Body of pancreas (tissue), 4 donors: ENCODE results near the gene SGMS1. TPM values are rescaled to one million over a fixed set of nuclear protein-coding genes. Genes with fewer than 3 reads are reported as not detected.

Experiments used
- ATAC-seq: fragments of 150-250 bp; one replicate; pipeline ENCODE4 v1.9.1; 2016
- DNase-seq, 4 donors: peaks; one replicate each; pipeline ENCODE4 v3.0.0-alpha.2; 2019
- H3K27ac ChIP-seq, 4 donors: fragments of 200-600 bp; sonication (generic); 1 replicate in 3 of 4; 2 replicates in 1 of 4; pipeline versions ENCODE4 v1.5.1 to v1.6.1; 2016 to 2019; ENCODE audit warnings: mild to moderate bottlenecking in 1 of 4, mixed read lengths in 1 of 4, moderate library complexity in 1 of 4
- H3K27me3 ChIP-seq, 2 donors: fragments of 200-600 bp; sonication (generic); one replicate each; pipeline ENCODE4 v1.6.0; 2016; ENCODE audit warnings: mild to moderate bottlenecking in 1 of 2
- H3K36me3 ChIP-seq, 2 donors: fragments of 200-600 bp; sonication (generic); replicated peaks in 1 of 2; 2 replicates each; pipeline ENCODE4 v1.5.1; 2016; ENCODE audit warnings: low read depth in 2 of 2; ENCODE audit not compliant: insufficient read depth in 1 of 2
- H3K4me1 ChIP-seq: fragments of 200-600 bp; sonication (generic); one replicate; pipeline ENCODE4 v1.6.0; 2016
- H3K4me3 ChIP-seq, 2 donors: fragments of 200-600 bp; sonication (generic); 1 replicate in 1 of 2; 2 replicates in 1 of 2; pipeline ENCODE4 v1.5.1; 2016 to 2019
- H3K9me3 ChIP-seq, 3 donors: fragments of 200-600 bp; sonication (generic); 1 replicate in 2 of 3; 2 replicates in 1 of 3; pipeline ENCODE4 v1.5.1; 2016
- POLR2A ChIP-seq, 3 donors: fragments of 450-650 bp; IDR thresholded peaks; one replicate each; pipeline ENCODE4 v1.6.1; 2016; ENCODE audit warnings: antibody characterized with exemption in 3 of 3, mild to moderate bottlenecking in 2 of 3
- WGBS, 2 donors: methylation state at CpG; one replicate each; pipeline ENCODE4 v1.1.5; 2017; 5-methylcytosine and 5-hydroxymethylcytosine counted together
- intact Hi-C: fragments of 100-400 bp; cut with DNase I; formaldehyde crosslinking; loops from one replicate; pipeline ENCODE4 v1.15.1; 2023
- total RNA-seq, 2 donors: library from RNA; depleted of rRNA; stranded (reverse); fragments of >200 nt; gene quantifications; one replicate each; pipeline ENCODE4 v1.1.0, GENCODE V29; 2016
- TF ChIP-seq, protein P1 (sequence below), 7 experiments: fragments of 450-650 bp in 4 of 7; fragments of 200-600 bp in 3 of 7; sonication (generic) in 3 of 7; IDR thresholded peaks; one replicate each; pipeline ENCODE4 v1.5.1; 2016 to 2019; ENCODE audit warnings: antibody characterized with exemption in 7 of 7

The SGMS1 gene
- total RNA-seq, 2 donors from 2014 or later, result 46.2 to 68.9 TPM

- peak overlapping the region in 2 of 4 donors; percentile 48 to 59 for H3K27ac ChIP-seq
- DNase-seq, result no peak
- peaks cover 98% of the 10 kb centered on the region for H3K4me1 ChIP-seq
- no peaks in the 10 kb centered on the region for H3K36me3 ChIP-seq
- ATAC-seq, result no peak
- H3K4me3 ChIP-seq, result no peak overlapping the region
- no peaks in the 10 kb centered on the region for H3K9me3 ChIP-seq
- TF ChIP-seq, protein P1, sequence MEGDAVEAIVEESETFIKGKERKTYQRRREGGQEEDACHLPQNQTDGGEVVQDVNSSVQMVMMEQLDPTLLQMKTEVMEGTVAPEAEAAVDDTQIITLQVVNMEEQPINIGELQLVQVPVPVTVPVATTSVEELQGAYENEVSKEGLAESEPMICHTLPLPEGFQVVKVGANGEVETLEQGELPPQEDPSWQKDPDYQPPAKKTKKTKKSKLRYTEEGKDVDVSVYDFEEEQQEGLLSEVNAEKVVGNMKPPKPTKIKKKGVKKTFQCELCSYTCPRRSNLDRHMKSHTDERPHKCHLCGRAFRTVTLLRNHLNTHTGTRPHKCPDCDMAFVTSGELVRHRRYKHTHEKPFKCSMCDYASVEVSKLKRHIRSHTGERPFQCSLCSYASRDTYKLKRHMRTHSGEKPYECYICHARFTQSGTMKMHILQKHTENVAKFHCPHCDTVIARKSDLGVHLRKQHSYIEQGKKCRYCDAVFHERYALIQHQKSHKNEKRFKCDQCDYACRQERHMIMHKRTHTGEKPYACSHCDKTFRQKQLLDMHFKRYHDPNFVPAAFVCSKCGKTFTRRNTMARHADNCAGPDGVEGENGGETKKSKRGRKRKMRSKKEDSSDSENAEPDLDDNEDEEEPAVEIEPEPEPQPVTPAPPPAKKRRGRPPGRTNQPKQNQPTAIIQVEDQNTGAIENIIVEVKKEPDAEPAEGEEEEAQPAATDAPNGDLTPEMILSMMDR (IDR thresholded peaks at IDR 0.05), result no peak
- TF ChIP-seq POLR2A (IDR thresholded peaks at IDR 0.05), result no peak
- WGBS, 2 donors, result 58 to 75% methylated on average over 1 of the region's 1 CpG
- intact Hi-C loops, result no loop called here
- no peaks in the 10 kb centered on the region for H3K27me3 ChIP-seq
Measured at GRCh38 chr10:50601974-50602373, 21.8 kb downstream of the SGMS1 start.

DNA sequence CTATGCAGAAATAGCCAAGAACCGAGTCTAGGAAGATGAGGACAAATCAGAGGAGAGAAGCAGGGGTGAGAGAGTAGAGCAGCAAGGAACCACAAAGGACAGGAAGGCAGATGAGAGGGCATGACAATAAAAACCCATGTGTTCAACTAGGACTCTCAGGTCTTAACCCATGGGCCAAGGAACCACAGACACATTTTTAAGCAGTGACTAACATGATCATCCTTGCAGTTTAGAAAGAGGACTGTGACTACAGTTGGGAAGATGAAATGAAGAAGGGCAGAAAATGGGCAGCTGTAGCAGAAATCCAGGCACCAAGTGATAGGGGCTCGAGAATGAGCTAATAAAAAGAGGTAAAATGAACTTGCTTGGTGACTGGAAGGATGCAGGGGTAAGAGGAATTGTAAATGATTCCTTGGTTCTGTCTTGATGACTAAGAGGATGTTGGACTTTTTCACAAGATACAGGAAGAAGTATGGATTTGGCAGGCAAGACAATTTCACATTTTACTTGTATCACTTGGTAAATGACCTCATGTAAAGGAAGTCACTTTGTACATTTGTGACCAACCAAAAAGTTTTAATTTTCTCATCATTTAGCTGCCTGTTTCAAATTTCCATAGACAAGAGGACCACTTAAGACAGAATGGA, 22.8 kb downstream of the SGMS1 start:
- Histone ChIP-seq H3K9me3 (no peaks in the 10 kb centered on the region), H3K27me3 (no peaks in the 10 kb centered on the region), H3K4me3 (no peak overlapping the region), H3K27ac (peak overlapping the region in 1 of 4 donors; percentile 16), H3K4me1 (peaks cover 98% of the 10 kb centered on the region), H3K36me3 (no peaks in the 10 kb centered on the region)
- no peak for DNase-seq
- WGBS, 2 donors, result 56 to 58% methylated on average over 2 of the region's 2 CpGs
- TF ChIP-seq POLR2A (IDR thresholded peaks at IDR 0.05), result no peak
- TF ChIP-seq, protein P1 (IDR thresholded peaks at IDR 0.05), result no peak
- ATAC-seq, result no peak
- intact Hi-C loops, result no loop called here

DNA sequence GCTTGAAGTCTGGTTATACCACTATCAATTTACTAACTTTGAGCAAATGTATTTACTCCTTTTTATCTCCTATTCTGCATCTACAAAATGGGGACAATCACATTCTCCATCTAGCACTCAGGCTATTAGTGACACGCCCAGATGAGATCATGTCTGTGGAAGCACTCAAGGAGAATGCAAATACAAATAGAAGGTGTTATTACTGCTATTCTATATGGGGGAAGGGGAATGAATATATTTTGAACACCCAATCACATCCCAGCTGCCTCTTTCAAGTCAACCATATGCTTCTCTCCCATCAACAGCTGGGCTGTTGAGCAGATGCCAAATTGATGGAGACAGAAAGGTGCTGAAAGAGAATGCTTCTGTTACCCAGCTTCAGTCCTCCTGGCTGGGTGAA, 23.5 kb downstream of the SGMS1 start:
- intact Hi-C loops, result no loop called here
- no peak for TF ChIP-seq POLR2A (IDR thresholded peaks at IDR 0.05)
- TF ChIP-seq, protein P1 (IDR thresholded peaks at IDR 0.05), result no peak
- no peak for ATAC-seq
- no peaks in the 10 kb centered on the region for H3K36me3 ChIP-seq
- H3K4me1 ChIP-seq, result peaks cover 98% of the 10 kb centered on the region
- DNase-seq, result peak in 1 of 4 donors; percentile 37
- WGBS, 2 donors, result 83 to 88% methylated on average over 1 of the region's 1 CpG
- no peaks in the 10 kb centered on the region for H3K27me3 ChIP-seq
- no peak overlapping the region for H3K4me3 ChIP-seq
- H3K27ac ChIP-seq, result no peak overlapping the region
- H3K9me3 ChIP-seq, result no peaks in the 10 kb centered on the region

DNA sequence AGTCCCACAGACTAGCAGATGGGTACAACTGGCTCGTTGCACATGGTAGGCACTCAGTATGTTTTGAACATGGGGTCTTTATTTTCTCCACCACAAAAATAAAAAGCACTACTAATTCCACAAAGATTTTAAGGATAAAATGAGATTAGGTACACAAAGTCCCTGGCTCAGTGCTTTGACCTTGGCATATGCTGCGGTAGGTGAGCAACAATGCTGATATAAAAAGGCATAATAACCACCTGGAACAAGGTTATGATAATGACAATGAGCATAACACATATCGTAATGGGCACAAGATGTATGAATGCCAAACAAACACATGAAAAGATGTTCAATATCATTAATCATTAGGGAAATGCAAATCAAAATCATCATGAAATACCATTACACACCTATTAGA, 26.9 kb downstream of the SGMS1 start:
- Histone ChIP-seq H3K9me3 (no peaks in the 10 kb centered on the region), H3K4me3 (no peak overlapping the region), H3K36me3 (no peaks in the 10 kb centered on the region), H3K27ac (peak overlapping the region; percentile 65 to 76 (median 73)), H3K27me3 (no peaks in the 10 kb centered on the region), H3K4me1 (peaks cover 72% of the 10 kb centered on the region)
- WGBS, 2 donors, result 27 to 32% methylated on average over 3 of the region's 3 CpGs
- intact Hi-C loops, result no loop called here
- ATAC-seq (peak; percentile 60), DNase-seq (peak in 1 of 4 donors; percentile 48)
- TF ChIP-seq, protein P1 (IDR thresholded peaks at IDR 0.05), result no peak
- no peak for TF ChIP-seq POLR2A (IDR thresholded peaks at IDR 0.05)

GRCh38 chr10:50596456-50596855, 27.3 kb downstream of the SGMS1 start:
- H3K36me3 ChIP-seq, result no peaks in the 10 kb centered on the region
- H3K27me3 ChIP-seq, result no peaks in the 10 kb centered on the region
- DNase-seq (no peak), ATAC-seq (peak; percentile 54)
- peak overlapping the region; percentile 65 to 76 (median 73) for H3K27ac ChIP-seq
- no peaks in the 10 kb centered on the region for H3K9me3 ChIP-seq
- H3K4me1 ChIP-seq, result peaks cover 68% of the 10 kb centered on the region
- 35 to 51% methylated on average over 2 of the region's 2 CpGs for WGBS, 2 donors
- H3K4me3 ChIP-seq, result no peak overlapping the region
- intact Hi-C loops, result no loop called here
- no peak for TF ChIP-seq POLR2A (IDR thresholded peaks at IDR 0.05)
- TF ChIP-seq, protein P1 (IDR thresholded peaks at IDR 0.05), result no peak
